OCI-M2 (cell line): Measurements from ENCODE around the gene ZSWIM3.
"Not testable (repeated sequence)": the region's sequence is repeated elsewhere in the genome, so short reads cannot be mapped to it uniquely, and the experiment has no call there.

Experiments used
- DNase-seq: peaks from one replicate; lab custom pipeline; 2025; ENCODE audit not compliant: unreplicated experiment; lab: John Stamatoyannopoulos, UW

The ZSWIM3 gene

GRCh38 chr20:45857114-45857881, at the start of gene ZSWIM3, which contains the start of gene ACOT8:
ZSWIM3 (plus strand) TSS chr20:45857614; CDS start chr20:45857826, 212 bp downstream.
ACOT8 (minus strand) TSS chr20:45857392; CDS start chr20:45857315, 77 bp downstream.
- peak; percentile 98 for DNase-seq

- DNase-seq: no peak
Observed at GRCh38 chr20:45810191-45810970, 47.0 kb upstream of the ZSWIM3 start.

- peak; percentile 99 for DNase-seq
Observed at GRCh38 chr20:45812157-45813005, 45.0 kb upstream of the ZSWIM3 start, which contains the start of gene UBE2C. UBE2C (plus strand) TSS chr20:45812644; CDS start chr20:45812696, 52 bp downstream.

DNA sequence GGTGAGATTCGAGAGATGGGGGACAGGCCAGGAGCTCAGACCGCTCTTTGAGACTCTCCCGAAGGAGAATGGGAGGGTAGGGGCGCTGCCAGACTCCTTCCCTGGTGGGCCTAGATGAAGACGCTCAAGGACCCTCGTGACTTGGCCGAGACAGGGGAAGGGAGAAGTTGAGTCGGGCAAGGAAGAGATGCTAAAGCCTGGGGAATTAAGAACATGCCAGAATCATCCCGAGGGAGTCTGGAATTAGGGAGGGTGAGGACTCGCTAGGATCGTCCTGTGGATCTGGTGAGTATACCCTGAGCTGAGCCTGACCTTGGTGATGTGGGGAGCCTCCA, 44.4 kb upstream of the ZSWIM3 start:
- no peak for DNase-seq

DNA sequence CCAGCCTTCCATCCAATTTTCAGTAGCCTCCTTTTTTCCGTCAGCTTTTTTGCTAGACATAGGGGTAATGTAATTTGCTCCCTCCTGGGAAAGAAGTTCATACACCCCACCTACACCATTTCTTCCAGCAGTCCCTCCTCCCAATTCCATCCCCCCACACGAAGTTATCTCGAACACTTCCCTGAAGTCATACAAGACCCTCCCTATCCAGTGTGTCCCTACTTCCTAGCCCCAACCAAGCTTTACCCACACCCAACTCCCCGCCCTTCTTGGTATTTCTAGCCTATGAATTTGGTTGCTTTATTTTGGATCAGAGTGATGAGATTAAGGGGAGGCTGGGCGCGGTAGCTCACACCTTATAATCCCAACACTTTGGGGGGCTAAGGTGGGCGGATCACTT, 43.9 kb upstream of the ZSWIM3 start:
- DNase-seq: no peak

DNA sequence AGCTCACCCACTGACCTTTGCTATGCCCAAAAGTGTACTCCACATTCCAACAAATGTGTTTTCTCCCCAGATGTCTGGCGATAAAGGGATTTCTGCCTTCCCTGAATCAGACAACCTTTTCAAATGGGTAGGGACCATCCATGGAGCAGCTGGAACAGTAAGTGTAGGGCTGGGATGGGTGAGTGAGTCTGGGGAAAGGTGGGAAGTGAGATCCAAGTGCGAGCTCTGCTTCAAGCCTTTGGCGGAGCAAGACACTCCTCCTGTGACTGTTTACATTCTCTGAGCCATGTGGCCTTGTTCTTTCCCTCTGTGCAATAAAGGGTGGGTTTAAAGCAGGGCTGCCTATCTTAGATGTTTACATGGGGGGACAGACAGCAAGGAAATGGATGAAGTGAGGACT, 43.1 kb upstream of the ZSWIM3 start:
- DNase-seq: no peak

DNA sequence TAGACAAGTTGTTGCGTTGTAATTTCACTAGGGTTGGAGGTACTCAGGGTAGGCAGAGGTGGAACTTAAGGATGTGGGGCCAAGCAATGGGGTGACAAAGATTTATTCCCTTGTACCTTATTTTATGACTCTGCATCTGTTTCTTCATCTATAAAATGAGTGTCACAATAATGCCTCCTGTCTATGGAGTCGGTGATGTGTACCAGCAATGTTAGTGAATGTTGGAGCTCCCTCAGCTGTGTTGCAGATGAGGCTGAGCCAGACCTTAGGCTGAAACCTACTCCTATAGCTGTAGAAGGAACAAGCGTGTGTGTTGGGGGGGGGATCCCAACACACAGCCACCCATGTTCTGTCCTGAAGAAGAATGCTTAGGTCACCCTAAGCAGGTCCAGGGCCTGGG, 40.5 kb upstream of the ZSWIM3 start:
- no peak for DNase-seq

DNA sequence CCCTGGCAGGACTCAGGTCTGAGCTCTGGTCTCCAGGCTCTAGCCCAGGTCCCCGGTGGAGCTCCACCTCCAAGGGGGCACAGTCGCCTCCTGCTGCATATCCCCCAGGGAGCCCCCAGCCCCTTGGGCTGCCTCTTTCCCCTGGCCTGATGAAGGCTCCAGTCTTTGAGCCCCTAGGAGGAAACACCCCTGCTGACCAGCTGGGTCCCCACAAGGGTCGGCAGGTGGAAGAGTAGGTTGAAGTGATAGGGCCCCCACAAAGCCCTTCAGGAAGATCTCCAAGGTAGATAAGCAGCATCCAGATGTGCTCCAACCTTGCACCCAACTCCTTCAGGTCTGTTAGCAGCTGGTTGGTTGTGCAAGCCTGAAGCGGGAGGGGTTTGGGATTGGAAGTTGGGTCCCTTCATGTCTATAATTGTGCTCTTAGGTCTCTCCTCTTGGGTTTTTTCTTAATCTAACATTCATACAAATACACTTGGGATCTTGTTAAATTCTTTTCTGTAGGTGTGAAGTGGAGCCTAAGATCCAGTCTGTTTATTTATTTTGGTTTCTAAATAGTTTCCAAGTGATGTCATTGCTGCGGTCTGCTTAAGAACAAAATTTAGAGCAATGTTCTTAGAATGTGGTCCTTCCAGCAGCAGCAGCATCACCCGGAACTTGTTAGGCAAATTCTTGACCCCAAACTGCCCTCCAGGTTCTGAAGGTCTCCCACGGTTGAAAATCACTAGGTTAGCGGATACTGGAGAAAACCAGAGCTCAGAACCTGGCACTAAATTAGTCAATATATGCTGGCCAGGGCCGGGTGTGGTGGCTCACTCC, 39.8 kb upstream of the ZSWIM3 start:
- no peak for DNase-seq

- no peak for DNase-seq
Observed at GRCh38 chr20:45818239-45818638, 39.2 kb upstream of the ZSWIM3 start.

- DNase-seq: no peak
Observed at GRCh38 chr20:45819466-45819865, 37.9 kb upstream of the ZSWIM3 start.

DNA sequence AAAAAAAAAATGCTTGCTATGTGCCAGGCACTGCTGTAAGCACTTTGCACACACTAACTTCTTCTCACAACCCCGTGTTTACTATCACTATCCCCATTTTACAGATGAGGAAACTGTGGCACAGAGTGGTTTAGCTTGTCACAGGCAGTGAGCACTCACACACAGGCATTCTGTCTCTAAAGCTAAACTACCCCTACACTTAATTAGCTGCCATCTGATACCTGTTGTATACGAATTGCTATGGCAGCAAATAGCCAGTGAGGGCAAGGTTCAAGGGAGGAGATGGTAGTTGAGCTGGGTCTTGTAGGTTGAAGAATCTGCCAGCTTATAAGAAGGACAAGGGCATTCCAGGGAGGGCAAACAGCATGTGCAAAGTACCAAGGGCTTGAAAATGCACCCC, 35.5 kb upstream of the ZSWIM3 start:
- DNase-seq: no peak

- no peak for DNase-seq
Observed at GRCh38 chr20:45822857-45823256, 34.6 kb upstream of the ZSWIM3 start.

GRCh38 chr20:45823949-45824835, 33.2 kb upstream of the ZSWIM3 start:
- no peak for DNase-seq

GRCh38 chr20:45826381-45827019, 30.9 kb upstream of the ZSWIM3 start:
- DNase-seq: no peak

GRCh38 chr20:45827030-45827652, 30.3 kb upstream of the ZSWIM3 start, which contains the start of gene TNNC2:
TNNC2 (minus strand) TSS chr20:45827312; CDS start chr20:45827248, 64 bp downstream.
- DNase-seq: no peak

DNA sequence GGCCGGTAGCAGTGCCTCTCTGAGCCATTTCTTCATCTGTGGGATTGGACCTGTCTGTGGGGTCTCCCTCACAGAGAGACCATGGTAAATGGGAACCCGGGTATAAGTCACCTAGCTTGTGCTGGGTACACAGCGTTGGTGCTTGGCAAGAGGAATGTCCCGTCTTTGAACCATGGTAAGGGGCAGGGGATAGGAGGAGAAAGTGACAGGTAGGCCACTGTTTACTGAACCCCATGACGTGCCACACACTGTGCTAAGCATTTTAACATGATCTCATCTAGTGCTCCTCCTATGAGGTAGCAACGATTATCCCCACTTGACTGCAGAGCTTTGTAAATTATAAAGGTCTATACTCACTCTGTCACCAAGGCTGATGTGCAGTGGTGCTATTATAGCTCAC, 29.7 kb upstream of the ZSWIM3 start:
- DNase-seq: no peak

GRCh38 chr20:45828589-45828988, 28.8 kb upstream of the ZSWIM3 start:
- no peak for DNase-seq

GRCh38 chr20:45829673-45830106, 27.7 kb upstream of the ZSWIM3 start:
- not testable (repeated sequence) for DNase-seq
